HEK293 (cell line): ENCODE measurements around the gene ATRAID.

Experiments used
- AEBP2 ChIP-seq: fragments of 450-650 bp; formaldehyde crosslinking; IDR thresholded peaks from 2 replicates; pipeline ENCODE4 v1.5.1; 2016; ENCODE audit warnings: missing biosample characterization, missing genetic modification characterization, borderline replicate concordance
- BCL11B ChIP-seq: fragments of 450-650 bp; formaldehyde crosslinking; IDR thresholded peaks from 2 replicates; pipeline ENCODE4 v1.5.1; 2016; ENCODE audit warnings: low read depth, missing biosample characterization, missing genetic modification characterization
- KLF10 ChIP-seq: fragments of 450-650 bp; IDR thresholded peaks from 2 replicates; pipeline ENCODE4 v1.5.1; 2018; ENCODE audit warnings: missing biosample characterization, mild to moderate bottlenecking, missing genetic modification characterization
- OVOL3 ChIP-seq: fragments of 450-650 bp; formaldehyde crosslinking; IDR thresholded peaks from 2 replicates; pipeline ENCODE4 v1.5.1; 2016; ENCODE audit warnings: missing biosample characterization, missing genetic modification characterization
- SCRT1 ChIP-seq: fragments of 450-650 bp; formaldehyde crosslinking; IDR thresholded peaks from 2 replicates; pipeline ENCODE4 v1.5.1; 2016; ENCODE audit warnings: missing biosample characterization, missing genetic modification characterization, borderline replicate concordance
- SETDB1 ChIP-seq: IDR thresholded peaks from one replicate; pipeline ENCODE4 v1.6.1; 2017; ENCODE audit warnings: mild to moderate bottlenecking, low read length, moderate library complexity, mixed read lengths; ENCODE audit not compliant: insufficient read length
- ZBTB11 ChIP-seq: fragments of 450-650 bp; formaldehyde crosslinking; conservative IDR thresholded peaks from 2 replicates; pipeline ENCODE4 v1.5.1; 2016; ENCODE audit warnings: low read depth, missing biosample characterization, missing genetic modification characterization
- ZBTB7A ChIP-seq: fragments of 450-650 bp; formaldehyde crosslinking; IDR thresholded peaks from 2 replicates; pipeline ENCODE4 v1.5.1; 2016; ENCODE audit warnings: low read depth, missing biosample characterization, missing genetic modification characterization
- ZEB2 ChIP-seq: fragments of 450-650 bp; formaldehyde crosslinking; IDR thresholded peaks from 2 replicates; pipeline ENCODE4 v1.5.1; 2016; ENCODE audit warnings: missing biosample characterization, missing genetic modification characterization
- ZFP3 ChIP-seq: fragments of 450-650 bp; formaldehyde crosslinking; IDR thresholded peaks from 2 replicates; pipeline ENCODE4 v1.5.1; 2016; ENCODE audit warnings: low read depth, missing biosample characterization, missing genetic modification characterization
- ZFP41 ChIP-seq: fragments of 450-650 bp; formaldehyde crosslinking; IDR thresholded peaks from 2 replicates; pipeline ENCODE4 v1.5.1; 2016; ENCODE audit warnings: missing biosample characterization, missing genetic modification characterization, borderline replicate concordance
- ZNF10 ChIP-seq: fragments of 450-650 bp; formaldehyde crosslinking; IDR thresholded peaks from 2 replicates; pipeline ENCODE4 v1.5.1; 2017; ENCODE audit warnings: missing biosample characterization, missing genetic modification characterization
- ZNF148 ChIP-seq: fragments of 450-650 bp; formaldehyde crosslinking; IDR thresholded peaks from 2 replicates; pipeline ENCODE4 v1.5.0; 2017; ENCODE audit warnings: missing biosample characterization, missing genetic modification characterization, borderline replicate concordance
- ZNF169 ChIP-seq: fragments of 450-650 bp; formaldehyde crosslinking; IDR thresholded peaks from 2 replicates; pipeline ENCODE4 v1.5.1; 2016; ENCODE audit warnings: missing biosample characterization, missing genetic modification characterization
- ZNF175 ChIP-seq: fragments of 450-650 bp; formaldehyde crosslinking; IDR thresholded peaks from 2 replicates; pipeline ENCODE4 v1.5.1; 2016; ENCODE audit warnings: missing biosample characterization, missing genetic modification characterization
- ZNF18 ChIP-seq: fragments of 450-650 bp; formaldehyde crosslinking; IDR thresholded peaks from 2 replicates; pipeline ENCODE4 v1.5.1; 2016; ENCODE audit warnings: missing biosample characterization, missing genetic modification characterization
- ZNF221 ChIP-seq: fragments of 450-650 bp; formaldehyde crosslinking; IDR thresholded peaks from 2 replicates; pipeline ENCODE4 v1.5.1; 2017; ENCODE audit warnings: missing biosample characterization, missing genetic modification characterization, borderline replicate concordance
- ZNF394 ChIP-seq: fragments of 450-650 bp; formaldehyde crosslinking; IDR thresholded peaks from 2 replicates; pipeline ENCODE4 v1.5.1; 2016; ENCODE audit warnings: missing biosample characterization, missing genetic modification characterization, mild to moderate bottlenecking, moderate library complexity, borderline replicate concordance
- ZNF488 ChIP-seq: fragments of 450-650 bp; formaldehyde crosslinking; IDR thresholded peaks from 2 replicates; pipeline ENCODE4 v1.5.1; 2016; ENCODE audit warnings: missing biosample characterization, missing genetic modification characterization
- ZNF514 ChIP-seq: fragments of 450-650 bp; formaldehyde crosslinking; IDR thresholded peaks from 2 replicates; pipeline ENCODE4 v1.5.1; 2016; ENCODE audit warnings: missing biosample characterization, missing genetic modification characterization
- ZNF548 ChIP-seq: fragments of 450-650 bp; formaldehyde crosslinking; IDR thresholded peaks from 2 replicates; pipeline ENCODE4 v1.5.1; 2016; ENCODE audit warnings: missing biosample characterization, missing genetic modification characterization
- ZNF664 ChIP-seq: fragments of 450-650 bp; formaldehyde crosslinking; IDR thresholded peaks from 2 replicates; pipeline ENCODE4 v1.5.1; 2016; ENCODE audit warnings: missing biosample characterization, missing genetic modification characterization
- ZNF670 ChIP-seq: fragments of 450-650 bp; formaldehyde crosslinking; IDR thresholded peaks from 2 replicates; pipeline ENCODE4 v1.5.1; 2016; ENCODE audit warnings: missing biosample characterization, missing genetic modification characterization, low read depth
- ZNF677 ChIP-seq: fragments of 450-650 bp; IDR thresholded peaks from 2 replicates; pipeline ENCODE4 v1.5.0; 2018; ENCODE audit warnings: missing biosample characterization, mild to moderate bottlenecking, missing genetic modification characterization, moderate library complexity
- ZNF76 ChIP-seq: fragments of 450-650 bp; formaldehyde crosslinking; IDR thresholded peaks from 2 replicates; pipeline ENCODE4; 2016; ENCODE audit warnings: low read depth, missing biosample characterization, missing genetic modification characterization, borderline replicate concordance
- ZSCAN16 ChIP-seq: fragments of 450-650 bp; formaldehyde crosslinking; IDR thresholded peaks from 2 replicates; pipeline ENCODE4 v1.5.1; 2016; ENCODE audit warnings: missing biosample characterization, missing genetic modification characterization
- ZSCAN18 ChIP-seq: fragments of 450-650 bp; formaldehyde crosslinking; IDR thresholded peaks from 2 replicates; pipeline ENCODE4 v1.5.1; 2016; ENCODE audit warnings: missing biosample characterization, missing genetic modification characterization

ATRAID gene

GRCh38 chr2:27217173-27218121 lies 5.6 kb downstream of the ATRAID start, which contains the start of gene CAD (continued):
- TF ChIP-seq ZNF488 (no peak), ZNF548 (tag by site-specific recombination) (no peak), SETDB1 (no peak), ZNF169 (tag by site-specific recombination) (no peak), OVOL3 (tag by site-specific recombination) (0 out of 2 replicates have a peak, but pooled peaks have one; percentile 41), ZFP41 (tag by site-specific recombination) (no peak), ZSCAN18 (tag by site-specific recombination) (no peak), ZEB2 (tag by site-specific recombination) (no peak), ZNF10 (tag by site-specific recombination) (no peak), KLF10 (tag by site-specific recombination) (0 out of 2 replicates have a peak, but pooled peaks have one; percentile 26), ZNF18 (tag by site-specific recombination) (no peak), ZNF664 (tag by site-specific recombination) (no peak), ZNF677 (tag by site-specific recombination) (no peak), ZNF76 (tag by site-specific recombination) (peak; percentile 74; the same call in 1 of the 2 replicates), AEBP2 (tag by site-specific recombination) (no peak), ZNF221 (tag by site-specific recombination) (no peak), ZFP3 (tag by site-specific recombination) (peak; percentile 92), ZNF148 (tag by site-specific recombination) (no peak), ZBTB7A (tag by site-specific recombination) (no peak), BCL11B (tag by site-specific recombination) (no peak), ZNF394 (tag by site-specific recombination) (peak; percentile 76; the same call in 1 of the 2 replicates), ZBTB11 (tag by site-specific recombination) (no peak), ZSCAN16 (no peak), ZNF514 (tag by site-specific recombination) (no peak), SCRT1 (tag by site-specific recombination) (no peak), ZNF175 (no peak), ZNF670 (tag by site-specific recombination) (no peak)
